GM18858 (cell line): Measurements from ENCODE around the gene SSX4.
"Not testable (repeated sequence)": the region's sequence is repeated elsewhere in the genome, so short reads cannot be mapped to it uniquely, and the experiment has no call there.

Experiments used
- ATAC-seq: cut with Tn5 transposase; IDR thresholded peaks from one replicate; pipeline ENCODE4 v1.9.1; 2021; ENCODE audit not compliant: unreplicated experiment

Gene SSX4, protein sequence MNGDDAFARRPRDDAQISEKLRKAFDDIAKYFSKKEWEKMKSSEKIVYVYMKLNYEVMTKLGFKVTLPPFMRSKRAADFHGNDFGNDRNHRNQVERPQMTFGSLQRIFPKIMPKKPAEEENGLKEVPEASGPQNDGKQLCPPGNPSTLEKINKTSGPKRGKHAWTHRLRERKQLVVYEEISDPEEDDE

DNA sequence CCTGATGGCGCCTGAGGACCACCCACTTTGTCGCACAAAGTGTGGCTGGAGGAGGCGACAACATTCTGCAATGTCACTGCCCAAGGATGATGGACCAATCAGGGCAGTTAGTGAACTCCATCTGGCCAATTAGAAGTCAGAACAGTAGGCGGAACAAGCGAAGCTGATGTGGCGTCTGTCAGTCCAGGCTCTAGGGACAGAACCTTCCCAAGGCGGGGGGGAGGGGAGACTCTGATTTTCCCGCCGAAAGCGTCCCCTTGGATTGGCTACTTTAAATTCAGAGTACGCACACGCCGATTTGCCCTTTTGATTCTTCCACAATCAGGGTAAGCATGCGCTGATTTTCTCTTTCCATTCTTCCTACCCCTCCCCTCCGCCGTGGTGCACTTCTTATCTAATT is at the start of gene SSX4:
Gene SSX4, plus strand, starts transcription at position 301 of the 400 bp plus-strand sequence. CDS start 515 bp downstream, outside the sequence.
- ATAC-seq, result not testable (repeated sequence)

DNA sequence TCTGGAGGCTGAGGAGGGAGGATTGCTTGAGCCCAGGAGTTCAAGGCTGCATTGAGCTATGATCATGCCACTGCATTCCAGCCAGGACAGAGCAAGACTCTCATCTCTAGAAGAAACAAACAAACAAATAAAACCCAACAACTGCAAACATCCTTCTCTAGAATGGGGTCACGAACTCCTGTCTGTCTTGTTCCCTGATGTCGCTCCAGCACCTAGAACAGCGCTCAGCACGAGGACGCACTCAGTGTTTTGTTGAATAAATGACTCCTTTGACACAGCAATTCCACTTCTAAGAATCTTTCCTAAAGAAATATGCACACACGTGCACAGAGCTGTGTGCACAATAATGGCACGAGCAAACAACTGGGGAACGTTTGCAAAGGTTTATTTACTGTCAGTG is 37.3 kb upstream of the SSX4 start:
- not testable (repeated sequence) for ATAC-seq

GRCh38 chrX:48356315-48357094 is 26.8 kb upstream of the SSX4 start, which contains the start of gene SSX3:
Gene SSX3, minus strand, starts transcription at chrX:48356703. Its CDS starts 1,454 bp downstream, at chrX:48355249.
- not testable (repeated sequence) for ATAC-seq

GRCh38 chrX:48357681-48358080 is 25.7 kb upstream of the SSX4 start:
- no peak for ATAC-seq

GRCh38 chrX:48359281-48359680 is 24.1 kb upstream of the SSX4 start:
- not testable (repeated sequence) for ATAC-seq

- not testable (repeated sequence) for ATAC-seq
Observed at GRCh38 chrX:48367717-48368408, 15.5 kb upstream of the SSX4 start.

DNA sequence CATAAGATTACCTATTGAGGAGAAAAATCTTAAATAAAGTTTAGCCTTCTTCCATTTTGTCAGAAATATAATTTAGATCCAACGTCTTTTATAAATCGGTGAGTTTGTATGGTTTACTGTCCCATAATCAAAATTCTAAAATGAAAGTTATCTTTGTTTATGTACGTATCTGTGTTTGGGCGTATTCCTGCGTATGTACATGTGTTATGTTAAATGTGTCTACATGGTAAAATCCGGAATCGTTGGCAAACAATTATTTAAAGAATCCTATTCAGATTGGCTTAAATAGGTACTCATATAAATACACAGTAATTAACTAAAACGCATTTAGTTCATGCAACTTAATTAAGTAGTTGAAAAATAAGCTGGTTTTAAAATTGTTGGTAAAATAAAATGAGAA is 12.9 kb upstream of the SSX4 start:
- not testable (repeated sequence) for ATAC-seq

GRCh38 chrX:48396931-48397330 is 13.6 kb downstream of the SSX4 start:
- ATAC-seq, result not testable (repeated sequence)

- ATAC-seq, result not testable (repeated sequence)
Observed at GRCh38 chrX:48397825-48398224, 14.5 kb downstream of the SSX4 start.

DNA sequence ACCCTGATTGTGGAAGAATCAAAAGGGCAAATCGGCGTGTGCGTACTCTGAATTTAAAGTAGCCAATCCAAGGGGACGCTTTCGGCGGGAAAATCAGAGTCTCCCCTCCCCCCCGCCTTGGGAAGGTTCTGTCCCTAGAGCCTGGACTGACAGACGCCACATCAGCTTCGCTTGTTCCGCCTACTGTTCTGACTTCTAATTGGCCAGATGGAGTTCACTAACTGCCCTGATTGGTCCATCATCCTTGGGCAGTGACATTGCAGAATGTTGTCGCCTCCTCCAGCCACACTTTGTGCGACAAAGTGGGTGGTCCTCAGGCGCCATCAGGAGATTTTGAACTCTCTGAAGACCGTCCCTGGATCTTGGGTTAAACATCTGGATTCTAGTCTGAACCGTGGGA is 28.5 kb downstream of the SSX4 start, which contains the start of gene SSX4B:
Gene SSX4B, minus strand, starts transcription at position 101 of the 400 bp plus-strand sequence. CDS start 588 bp downstream, outside the sequence.
- not testable (repeated sequence) for ATAC-seq

DNA sequence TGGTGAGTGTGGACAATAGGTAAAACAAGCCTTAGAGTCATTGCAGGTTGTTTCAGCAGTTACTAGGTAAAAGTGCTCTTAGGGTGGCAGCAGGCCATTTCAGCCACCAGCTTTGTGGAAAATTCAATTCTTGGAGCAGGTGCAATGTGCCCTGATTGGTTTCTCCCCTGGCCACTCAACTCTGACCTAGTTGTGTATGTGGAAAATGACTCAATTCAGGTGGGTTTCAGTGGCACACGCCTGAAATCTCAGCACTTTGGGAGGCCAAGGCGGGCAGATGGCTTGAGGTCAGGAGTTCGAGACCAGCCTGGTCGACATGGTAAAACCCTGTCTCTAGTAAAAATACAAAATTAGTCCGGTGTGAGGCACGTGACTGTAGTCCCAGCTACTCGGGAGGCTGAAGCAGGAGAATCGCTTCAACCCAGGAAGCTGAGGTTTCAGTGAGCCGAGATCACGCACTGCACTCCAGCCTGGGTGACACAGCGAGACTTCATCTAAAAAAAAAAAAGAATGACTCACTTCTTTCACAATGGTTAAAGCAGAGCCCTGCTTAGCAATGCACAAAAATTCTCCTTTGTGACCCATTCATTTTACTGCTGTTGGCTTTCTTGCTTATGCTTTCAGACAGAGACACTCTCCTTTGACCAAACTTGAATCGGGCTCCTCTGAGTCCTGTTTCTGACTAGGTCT is 43.8 kb downstream of the SSX4 start:
- ATAC-seq, result not testable (repeated sequence)

DNA sequence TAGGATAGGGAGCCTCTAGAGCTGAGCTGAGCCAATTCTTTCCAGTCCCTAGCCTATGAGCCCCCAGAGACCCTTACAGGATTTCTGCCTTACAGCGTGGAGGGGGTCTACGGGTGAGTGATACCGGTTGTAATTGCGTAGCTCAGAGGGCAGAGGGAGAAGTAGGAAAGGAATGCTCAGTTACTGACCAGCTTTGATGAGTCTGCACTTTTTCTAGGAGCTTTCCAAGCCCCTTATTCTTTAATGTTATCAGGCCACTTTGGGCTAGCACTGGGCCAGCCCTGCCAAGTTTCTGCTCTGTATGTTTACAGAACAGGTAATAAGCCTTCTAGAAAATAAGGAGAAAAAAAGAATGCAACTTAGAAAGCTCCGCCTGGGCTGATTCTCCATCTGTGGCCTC is 46.3 kb downstream of the SSX4 start:
- not testable (repeated sequence) for ATAC-seq

- not testable (repeated sequence) for ATAC-seq
Observed at GRCh38 chrX:48430166-48430565, 46.8 kb downstream of the SSX4 start.

DNA sequence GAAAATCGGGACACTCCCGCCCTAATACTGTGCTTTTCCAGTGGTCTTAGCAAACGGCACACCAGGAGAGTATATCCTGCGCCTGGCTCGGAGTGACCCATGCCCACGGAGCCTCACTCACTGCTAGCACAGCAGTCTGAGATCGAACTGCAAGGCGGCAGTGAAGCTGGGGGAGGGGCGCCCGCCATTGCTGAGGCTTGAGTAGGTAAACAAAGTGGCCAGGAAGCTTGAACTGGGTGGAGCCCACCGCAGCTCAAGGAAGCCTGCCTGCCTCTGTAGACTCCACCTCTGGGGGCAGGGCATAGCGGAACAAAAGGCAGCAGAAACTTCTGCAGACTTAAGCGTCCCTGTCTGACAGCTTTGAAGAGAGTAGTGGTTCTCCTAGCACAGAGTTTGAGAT is 50.4 kb downstream of the SSX4 start:
- not testable (repeated sequence) for ATAC-seq
